NCI-H1930 (cell line): ENCODE data around the gene ELOVL2.

Experiments
- DNase-seq, 2 experiments: peaks; one replicate each; lab custom pipeline; 2025; lab: John Stamatoyannopoulos, UW

The ELOVL2 gene

DNA sequence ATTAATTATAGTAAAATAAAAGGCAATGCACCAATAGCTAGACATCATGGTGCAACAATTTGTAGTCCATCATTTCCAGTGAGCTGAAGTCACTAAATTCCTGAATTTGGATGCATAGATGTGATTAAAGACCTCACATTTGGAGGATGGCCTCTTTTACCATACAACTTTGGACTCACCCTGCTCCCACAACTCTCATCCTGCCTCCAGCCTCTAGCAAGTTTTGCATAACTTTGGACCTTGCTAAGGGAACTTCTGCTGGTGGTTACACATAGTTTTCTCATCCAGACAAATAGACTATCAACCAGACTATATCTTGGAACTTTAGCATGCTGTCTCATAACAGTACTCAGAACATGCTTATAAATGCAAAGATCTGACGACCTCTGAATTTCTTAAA, 12.8 kb upstream of the ELOVL2 start:
- no peak for DNase-seq

DNA sequence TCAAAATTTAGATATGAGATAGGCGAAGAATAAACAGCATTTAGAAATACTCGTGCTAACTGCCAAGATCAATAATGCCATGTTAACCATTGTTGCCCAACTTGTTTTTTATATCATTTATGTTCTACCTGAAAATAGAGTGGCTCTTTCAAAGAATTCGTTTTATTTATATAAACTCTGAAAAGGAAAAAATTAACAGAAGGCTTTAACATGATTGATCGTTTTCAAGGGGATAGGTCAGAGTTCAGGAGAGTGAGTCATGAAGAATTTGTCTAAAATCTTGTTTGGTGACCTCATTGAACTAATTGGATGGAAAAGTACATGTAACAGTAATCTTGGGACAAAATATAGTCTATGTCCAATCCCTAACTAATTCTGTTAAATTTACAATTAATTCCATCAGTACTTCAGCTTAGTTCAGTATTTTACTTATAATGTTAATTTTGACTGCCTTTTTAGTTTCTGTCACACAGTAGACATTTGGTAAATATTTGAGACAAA, 11.1 kb upstream of the ELOVL2 start:
- no peak for DNase-seq

DNA sequence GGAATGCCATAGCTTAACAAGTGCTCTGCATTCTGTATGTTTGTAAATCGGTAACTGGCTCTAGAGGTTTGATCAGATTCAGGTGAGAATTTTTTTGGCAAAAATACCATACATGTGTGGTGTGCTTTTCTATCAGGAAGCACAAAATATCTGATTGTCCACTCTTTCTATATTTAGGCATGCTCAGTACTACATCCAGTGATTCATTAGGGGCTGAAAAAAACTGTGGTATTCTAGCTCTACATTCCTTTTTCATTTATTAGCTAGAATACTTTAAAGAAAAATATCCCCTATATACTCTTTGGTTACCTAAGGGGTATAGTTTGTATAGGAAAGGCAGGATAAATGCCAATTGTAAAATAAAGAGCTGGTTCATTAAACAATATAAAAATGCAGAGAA, 10.6 kb upstream of the ELOVL2 start:
- DNase-seq: no peak

DNA sequence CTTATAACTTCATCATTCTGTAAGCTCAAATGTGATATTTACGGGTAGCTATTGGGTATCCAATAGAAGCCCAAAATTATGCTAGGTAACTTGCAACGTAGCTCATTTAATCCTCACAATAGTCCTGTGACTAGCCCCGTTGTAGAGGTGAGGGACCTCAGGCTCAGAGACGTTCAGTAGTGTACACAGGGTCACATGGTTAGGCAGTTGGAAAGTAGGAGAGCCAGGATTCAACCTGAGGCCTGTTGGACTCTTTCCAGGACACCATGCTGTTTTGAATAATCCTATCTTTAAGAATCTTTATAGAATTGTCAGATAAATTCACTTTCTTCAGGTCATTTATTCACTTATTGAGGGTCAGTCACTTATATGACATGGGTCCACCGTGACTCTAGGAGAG, 9.2 kb upstream of the ELOVL2 start:
- no peak for DNase-seq

DNA sequence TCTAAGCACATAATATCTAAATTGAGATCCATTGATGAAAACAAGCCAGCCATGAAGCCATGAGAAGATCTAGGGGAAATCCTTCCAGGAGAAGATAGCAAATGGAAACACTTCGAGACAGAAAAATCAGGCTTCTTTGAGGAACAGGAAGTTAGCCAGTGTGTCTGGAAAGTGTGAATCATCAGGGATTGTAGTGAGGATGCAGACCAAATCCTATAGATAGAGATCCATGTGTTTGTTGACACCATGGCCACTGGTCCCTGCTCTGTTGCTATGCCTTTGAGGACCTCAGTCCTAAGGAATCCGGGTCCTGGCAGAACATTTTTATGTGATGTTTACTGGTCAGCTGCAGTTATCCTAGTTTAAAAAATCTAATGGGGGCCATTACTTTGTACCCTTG, 6.6 kb upstream of the ELOVL2 start:
- no peak for DNase-seq

DNA sequence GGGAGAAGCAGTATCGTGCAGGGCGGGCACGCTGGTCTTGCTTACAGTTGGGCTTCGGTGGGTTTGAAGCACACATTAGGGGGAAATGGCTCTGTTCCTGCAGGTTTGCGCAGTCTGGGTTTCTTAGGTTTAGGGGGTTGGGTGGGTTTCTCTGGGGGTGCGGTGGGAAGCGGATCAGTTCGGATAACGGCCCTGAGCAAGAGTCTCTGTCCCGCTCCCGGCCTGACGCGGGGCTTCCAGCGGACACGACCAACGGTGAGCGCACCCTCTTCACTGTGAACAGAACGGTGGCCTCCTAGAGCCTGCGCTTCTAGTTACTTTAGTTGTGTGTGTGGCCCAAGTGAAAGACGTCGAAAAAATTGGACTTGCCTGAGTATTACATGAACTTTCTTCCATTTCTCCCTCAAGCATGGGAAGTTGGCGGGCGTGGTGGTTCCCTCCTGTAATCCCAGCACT, 635 bp upstream of the ELOVL2 start:
- no peak for DNase-seq

DNA sequence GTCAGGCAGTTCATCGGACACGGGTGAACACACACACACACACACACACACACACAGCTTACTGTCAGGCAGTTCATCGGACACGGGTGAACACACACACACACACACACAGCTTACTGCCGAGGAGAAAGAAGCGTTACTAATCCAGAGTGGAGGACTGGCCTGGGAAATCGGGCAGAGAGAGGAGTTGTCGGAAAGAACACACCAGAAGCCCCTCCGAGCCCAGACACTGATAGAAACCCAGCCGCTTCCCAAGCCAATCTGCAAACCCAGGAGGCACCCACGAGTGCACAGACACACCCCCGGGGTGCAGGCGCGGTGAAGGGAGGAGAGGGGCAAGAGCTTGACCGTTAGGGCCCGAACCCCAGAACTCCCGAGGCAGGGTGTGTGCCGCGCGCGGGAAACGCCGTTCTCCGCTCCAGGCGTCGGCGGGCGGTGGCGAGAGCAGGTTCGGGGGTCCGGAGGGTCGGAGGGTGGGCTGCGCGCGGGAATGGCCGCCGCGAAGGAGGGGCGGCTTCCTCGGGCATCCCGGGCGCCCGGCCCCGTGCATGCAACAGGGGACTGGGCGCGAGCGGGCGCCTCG, 636 bp downstream of the ELOVL2 start:
- DNase-seq: no peak

DNA sequence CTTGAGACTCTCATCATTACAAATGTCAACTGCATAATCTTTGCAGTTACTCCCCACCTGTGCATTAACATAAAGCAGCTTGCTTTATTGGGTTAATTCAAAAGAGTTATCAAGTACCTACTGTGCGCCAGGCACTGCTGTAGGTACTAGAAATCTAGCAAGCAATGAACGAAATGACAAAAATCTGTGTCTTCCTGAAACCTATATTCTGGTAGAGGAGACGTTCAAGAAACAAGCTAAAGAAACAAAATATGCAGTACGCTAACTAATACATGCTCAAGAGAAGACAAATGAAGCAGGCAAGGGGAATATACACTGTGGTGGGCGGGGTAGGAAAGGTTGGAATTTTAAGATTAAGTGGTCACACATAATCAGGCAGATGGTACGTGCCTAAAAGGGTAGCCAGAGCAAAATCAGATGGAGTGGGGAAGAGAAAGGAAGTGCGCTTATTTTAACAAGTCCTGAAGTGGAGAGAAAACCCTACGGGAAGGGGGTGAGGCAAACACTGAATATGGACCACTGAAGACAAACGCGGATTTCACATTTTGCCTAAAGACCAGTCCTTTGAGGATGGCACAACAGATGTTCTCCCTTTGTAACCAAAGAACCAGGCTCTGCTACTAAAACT, 1.2 kb downstream of the ELOVL2 start:
- DNase-seq: no peak

DNA sequence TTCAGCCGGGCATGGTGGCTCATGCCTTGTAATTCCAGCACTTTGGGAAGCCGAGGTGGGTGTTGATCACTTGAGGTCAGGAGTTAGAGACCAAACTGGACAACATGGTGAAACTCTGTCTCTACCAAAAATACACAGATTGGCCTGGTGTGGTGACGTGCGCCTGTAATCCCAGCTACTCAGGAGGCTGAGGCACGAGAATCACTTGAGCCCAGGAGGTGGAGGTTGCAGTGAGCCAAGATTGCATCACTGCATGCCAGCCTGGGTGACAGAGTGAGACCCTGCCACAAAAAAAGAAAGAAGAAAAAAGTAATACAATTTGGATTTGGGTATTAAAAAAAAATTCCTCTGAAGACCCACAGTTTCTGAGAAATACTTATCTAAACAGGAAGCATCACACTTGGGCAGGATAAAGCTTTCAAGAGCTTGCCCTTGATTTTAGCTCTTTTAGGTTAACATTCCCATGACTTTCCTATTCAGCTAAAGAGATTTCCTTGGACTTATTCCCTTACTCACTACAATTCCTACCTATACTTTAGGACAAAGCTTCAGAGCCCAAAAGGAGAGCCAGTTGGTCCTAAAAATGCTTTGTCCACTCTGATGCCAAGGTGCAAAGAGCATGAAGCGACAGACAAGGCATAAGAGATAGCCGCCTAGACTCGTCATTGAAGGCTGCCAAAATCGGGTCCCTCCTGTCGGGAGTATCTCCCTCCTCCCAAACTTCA, 1.9 kb downstream of the ELOVL2 start:
- DNase-seq: no peak

DNA sequence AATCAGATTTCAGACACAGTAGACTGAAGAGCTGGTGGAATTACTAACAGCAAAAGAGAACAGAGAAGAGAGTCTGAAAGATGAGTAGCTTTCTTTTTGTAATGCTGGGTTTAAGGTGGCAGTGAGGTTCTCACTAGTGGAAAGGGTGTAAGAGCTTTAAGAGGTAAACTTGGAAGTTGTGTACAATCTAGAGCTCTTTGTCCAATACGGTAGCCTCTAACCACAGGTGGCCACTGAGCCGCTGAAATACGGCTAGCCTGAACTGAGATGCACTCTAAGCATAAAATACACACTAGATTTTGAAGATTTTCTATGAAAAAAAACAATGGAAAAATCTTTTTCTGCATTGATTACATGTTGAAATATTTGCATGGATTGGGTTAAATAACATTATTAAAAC, 4.0 kb downstream of the ELOVL2 start:
- DNase-seq: no peak

DNA sequence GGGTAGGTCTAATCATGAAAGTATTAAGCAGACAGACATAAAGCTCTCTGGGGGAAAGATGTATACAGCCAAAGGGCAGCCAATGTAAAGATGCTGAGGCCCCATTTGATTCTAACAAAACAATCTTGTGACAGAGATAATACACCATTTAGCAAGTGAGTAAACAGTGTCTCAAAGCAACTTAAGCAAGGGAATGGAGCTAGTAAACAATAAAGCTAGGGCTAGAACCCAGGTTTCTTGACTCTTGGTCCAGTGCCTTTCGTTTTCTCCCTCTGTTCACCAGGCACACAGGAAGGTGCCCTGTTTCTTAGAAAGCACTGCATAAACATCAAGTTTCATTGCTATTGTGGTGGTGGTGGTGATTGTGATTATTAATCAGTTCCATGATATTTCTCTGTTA, 5.1 kb downstream of the ELOVL2 start:
- peak; percentile 36 to 40 for DNase-seq

DNA sequence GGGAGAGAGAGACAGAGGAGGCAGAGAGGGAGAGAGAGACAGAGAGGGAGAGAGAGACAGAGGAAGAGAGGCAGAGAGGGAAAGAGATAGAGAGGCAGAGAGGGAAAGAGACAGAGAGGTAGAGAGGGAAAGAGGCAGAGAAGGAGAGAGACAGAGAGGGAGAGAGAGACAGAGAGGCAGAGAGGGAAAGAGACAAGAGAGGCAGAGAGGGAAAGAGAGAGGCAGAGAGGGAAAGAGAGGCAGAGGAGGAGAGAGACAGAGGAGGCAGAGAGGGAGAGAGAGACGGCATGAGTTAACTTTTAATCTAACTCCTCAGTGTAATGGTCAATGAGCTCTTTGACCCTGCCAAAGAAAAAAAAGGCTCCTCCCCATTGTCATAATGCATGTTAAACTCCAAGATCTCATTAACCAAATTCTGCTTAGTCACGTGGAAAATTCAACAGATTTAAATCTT, 7.1 kb downstream of the ELOVL2 start:
- no peak for DNase-seq

DNA sequence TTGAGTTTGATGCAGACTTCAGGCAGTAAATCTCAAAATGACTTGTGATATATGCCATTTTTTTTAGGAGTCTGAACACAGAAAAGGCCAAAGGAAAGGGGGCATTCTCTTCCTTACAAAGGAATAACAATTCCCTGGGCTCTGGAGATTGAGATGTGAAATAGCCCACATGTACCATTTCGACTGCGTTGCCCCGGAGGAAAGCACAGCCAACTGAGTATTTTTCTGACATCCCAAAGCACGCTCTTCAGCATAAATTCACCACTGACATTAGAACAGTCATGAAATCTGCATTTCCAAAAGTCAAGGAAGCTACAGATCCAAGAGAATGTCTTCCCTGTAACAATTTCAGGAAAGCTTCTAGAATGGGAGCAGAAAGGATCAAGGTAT, 7.8 kb downstream of the ELOVL2 start:
- DNase-seq: no peak

DNA sequence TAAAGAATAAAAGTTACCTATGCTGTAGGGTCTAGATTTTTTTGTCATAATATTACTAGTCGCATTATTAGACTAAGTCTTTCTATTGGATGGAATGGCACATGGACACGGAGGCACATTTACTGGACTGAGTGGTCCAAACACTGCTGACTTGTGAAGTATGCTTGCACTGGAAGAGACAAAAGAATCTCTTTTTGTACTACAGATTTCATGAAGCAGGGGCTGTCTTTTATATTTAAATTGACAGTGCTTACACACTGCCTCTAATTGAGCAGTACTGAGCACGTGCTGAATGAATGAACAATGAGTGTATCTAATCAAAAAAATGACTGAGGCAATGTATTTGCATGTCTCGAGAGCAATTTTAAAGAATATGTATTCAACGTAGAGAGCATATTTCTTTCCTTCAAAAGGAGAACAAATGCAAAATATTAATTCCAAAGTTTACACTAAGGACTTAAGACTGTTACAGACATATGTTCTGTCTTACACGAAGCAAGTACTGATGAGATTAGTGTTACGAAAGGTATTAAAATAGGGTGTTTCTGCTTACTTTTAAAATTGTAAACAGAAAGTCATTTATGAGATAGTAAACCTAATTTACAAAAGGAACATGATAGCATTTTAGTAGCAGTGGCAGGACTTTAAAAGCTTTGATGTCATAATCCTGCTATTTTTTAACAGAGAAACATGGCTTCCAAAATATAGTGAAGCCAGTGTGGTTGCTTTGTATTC, 8.3 kb downstream of the ELOVL2 start:
- DNase-seq: no peak

DNA sequence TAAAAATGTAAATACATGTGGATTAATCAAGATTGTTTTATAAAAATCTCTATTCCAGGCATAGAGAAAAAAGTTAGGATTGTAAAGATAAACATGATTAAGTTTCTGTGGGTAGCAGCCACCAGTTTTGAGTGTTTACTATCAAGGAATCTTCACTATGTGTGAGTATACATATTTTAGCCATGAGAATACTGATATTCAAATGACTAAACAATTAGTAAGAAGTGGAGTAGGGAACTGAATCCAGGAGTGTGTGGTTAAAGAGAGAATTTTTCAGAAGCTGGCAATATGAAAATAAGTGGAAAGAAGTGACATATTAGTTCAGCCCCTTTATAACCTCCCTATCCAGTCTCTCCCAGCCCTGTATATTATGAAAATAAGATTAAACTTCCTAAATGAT, 10.3 kb downstream of the ELOVL2 start:
- DNase-seq: no peak

DNA sequence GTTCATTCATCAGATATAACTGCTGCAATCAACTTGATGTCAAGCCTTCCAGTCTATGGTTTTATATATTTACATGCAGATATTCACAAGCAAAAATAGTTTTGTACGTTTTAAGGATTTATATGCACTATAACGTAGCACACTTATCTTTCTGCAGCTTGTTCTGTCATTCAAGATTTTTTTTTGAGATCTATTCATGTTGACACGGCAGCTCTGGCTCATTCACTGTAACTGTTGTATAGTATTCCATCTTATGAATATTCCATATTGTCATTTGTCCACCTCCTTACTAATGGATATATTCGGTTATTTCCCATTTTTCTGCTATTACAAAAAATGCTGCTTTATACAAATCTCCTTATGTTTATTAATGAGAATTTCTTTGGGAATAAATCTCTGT, 13.2 kb downstream of the ELOVL2 start:
- no peak for DNase-seq

DNA sequence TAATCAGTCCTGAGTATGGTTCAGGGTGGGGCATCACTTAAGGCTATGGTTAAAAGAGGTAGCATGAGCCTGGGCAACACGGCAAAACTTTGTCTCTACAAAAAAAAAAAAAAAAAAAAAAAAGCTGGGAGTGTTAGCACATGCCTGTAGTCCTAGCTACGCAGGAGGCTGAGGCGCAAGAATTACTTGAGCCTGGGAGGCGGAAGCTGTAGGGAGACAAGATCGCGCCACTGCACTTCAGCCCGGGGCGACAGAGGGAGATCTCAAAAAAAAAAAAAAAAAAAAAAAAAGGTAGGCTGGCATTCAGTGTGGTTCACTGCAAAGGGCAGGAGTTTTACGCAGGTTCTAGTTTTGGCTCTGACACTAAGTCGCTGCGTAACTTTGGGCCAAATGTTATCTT, 15.1 kb downstream of the ELOVL2 start:
- DNase-seq: no peak

DNA sequence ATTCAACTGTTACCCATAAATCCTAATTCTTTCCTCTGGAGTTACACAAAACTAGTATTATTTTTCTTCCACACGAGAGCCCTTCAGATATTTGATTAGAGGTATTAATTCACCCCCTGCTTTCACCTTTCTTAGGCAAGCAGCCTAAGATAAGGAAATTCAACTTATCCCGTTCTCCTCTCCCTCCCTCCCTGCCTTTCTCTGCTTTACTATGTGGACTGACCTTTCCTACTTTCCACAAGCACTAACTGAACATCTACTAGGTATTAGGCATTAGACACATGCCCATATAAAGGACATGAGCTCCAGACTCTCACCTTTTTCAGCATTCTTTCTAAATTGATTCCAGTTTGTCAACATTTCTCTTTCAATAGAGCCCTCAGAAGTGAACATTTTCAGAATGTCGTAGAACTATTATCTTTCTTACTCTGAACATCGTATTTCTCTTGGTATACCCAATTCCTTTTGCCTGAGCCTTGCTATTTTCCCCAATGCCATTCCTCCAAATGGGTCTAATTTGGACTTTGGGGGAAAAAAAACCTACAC, 16.5 kb downstream of the ELOVL2 start:
- DNase-seq: no peak

DNA sequence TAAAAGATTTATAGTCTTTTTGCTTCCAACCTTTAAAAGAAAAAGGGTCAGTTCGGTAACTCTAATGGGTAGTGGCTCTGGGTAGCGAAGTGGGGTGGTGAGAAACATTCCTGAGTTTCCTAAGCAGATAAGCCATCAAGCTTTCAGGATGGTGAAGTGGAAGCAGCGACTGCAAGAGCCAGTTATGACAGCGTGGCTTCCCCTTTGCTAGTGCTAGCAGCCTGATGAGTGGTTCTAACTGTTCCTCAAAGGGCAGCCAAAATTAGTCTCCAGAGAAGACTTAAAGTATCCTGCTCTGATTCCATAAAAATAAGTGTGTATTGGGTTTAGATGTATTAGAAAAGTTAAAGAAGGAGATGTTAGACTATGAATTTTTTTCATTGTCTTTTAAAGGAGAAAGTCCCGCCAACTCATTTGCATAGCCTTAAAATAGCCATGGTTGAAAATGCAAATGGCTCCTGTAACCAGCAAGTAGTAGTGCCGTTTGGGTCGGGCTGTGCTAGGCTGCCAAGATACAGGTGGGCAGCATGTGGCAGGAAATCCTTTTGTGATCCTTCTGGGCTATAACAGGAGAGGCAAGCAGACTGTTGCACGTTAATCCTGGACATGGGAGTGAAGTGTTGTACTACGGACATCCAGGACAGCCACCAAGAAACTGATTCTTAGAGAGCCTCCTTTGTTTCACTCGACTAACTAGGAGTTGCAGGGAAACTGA, 18.0 kb downstream of the ELOVL2 start:
- DNase-seq: no peak

DNA sequence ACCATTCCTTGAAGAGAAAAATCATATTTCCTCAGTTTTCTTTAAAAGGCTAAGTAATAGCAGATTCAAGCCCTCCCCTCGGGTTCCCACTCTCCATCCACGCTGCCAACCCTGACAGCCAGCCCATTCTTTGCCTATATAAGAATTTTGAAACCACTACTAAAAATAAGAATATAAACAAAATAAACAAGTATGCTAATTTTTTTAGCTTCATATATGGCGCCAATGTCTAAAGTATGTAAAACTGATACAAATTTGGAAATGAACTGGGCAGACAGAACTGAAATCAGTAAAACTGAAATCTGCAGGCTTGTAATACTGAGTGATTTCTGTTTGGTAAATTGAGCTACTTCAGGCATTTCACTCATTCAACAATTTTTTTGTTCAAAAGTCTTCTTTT, 19.0 kb downstream of the ELOVL2 start:
- DNase-seq: no peak

DNA sequence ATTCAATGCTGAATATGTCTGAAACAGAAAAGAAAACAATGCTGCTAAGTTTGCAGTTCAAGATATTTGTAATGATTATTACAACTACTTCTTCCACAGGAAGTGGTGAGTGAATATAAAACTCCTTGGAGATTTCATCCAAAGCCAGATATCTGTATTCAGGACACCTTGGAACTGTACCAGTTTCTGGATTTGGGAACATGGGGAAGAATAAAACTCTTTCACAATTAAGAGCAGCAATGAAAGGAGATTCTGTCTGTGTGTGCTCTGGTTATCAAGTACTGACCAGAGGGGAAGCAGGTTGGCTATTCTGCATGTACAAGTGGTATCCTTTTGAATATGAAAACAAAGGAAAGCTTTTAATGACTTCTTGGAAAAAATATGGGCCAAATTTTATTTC, 21.1 kb downstream of the ELOVL2 start:
- DNase-seq: no peak

DNA sequence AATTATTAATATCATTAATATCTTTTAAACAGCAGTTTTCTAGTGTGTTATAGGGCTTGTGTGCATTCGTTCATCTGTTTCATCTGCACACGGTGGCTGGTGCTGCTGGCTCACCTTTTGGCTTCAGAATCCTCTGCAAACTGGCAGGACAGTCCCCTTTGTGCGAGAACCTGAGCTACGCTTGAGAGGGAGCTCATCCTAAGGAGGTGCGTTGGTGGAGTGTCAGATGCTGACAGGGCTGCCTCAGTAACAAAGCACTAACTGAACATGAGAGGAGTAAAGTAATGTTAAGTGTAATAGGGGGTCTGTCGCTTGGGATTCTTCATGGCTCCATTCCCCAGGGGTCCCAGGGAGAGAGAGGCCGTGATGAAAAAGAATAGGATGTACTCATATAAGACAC, 22.4 kb downstream of the ELOVL2 start:
- DNase-seq: no peak
